Fibroblast of lung (primary cell): Measurements from ENCODE around the gene LRRC8C. TPM values are rescaled to one million over a fixed set of nuclear protein-coding genes. Genes with fewer than 3 reads are reported as not detected.

ENCODE experiments used
- DNase-seq, 2 donors: peaks; one replicate each; pipeline versions ENCODE4 v3.0.0 to v3.0.0-alpha.2; 2010; ENCODE audit warnings: low read depth in 2 of 2
- H2AFZ ChIP-seq: 2 replicates; pipeline ENCODE4 v1.5.1; 2012; ENCODE audit warnings: low read length, control low read depth, inconsistent platforms
- H3K27ac ChIP-seq: 2 replicates; pipeline ENCODE4 v1.5.1; 2011; ENCODE audit warnings: low read length, control low read depth; ENCODE audit not compliant: insufficient read depth
- H3K27me3 ChIP-seq: 2 replicates; pipeline ENCODE4 v1.5.1; 2011; ENCODE audit warnings: mild to moderate bottlenecking, low read length; ENCODE audit not compliant: control insufficient read depth, insufficient read depth
- H3K36me3 ChIP-seq: 2 replicates; pipeline ENCODE4 v1.5.1; 2011; ENCODE audit warnings: low read length; ENCODE audit not compliant: control insufficient read depth, insufficient read depth
- H3K4me1 ChIP-seq: 2 replicates; pipeline ENCODE4 v1.5.1; 2011; ENCODE audit warnings: low read length; ENCODE audit not compliant: control insufficient read depth, insufficient read depth; ENCODE audit errors: extremely low read depth
- H3K4me2 ChIP-seq: 2 replicates; pipeline ENCODE4 v1.5.1; 2011; ENCODE audit warnings: low read length, control low read depth; ENCODE audit not compliant: insufficient read depth; ENCODE audit errors: extremely low read depth
- H3K4me3 ChIP-seq, 4 experiments: fragments of 200-600 bp in 1 of 4; sonication (generic) in 1 of 4; replicated peaks in 1 of 4; 2 replicates each; pipeline ENCODE4 v1.5.1; 2011 to 2016; ENCODE audit warnings: low read length in 4 of 4, low read depth in 3 of 4, mild to moderate bottlenecking in 3 of 4, control low read depth in 2 of 4, inconsistent platforms in 1 of 4, mixed read lengths in 1 of 4; ENCODE audit not compliant: insufficient read depth in 1 of 4; ENCODE audit errors: control extremely low read depth in 1 of 4
- H3K79me2 ChIP-seq: 2 replicates; pipeline ENCODE4 v1.5.1; 2012; ENCODE audit warnings: mild to moderate bottlenecking, low read length, inconsistent platforms; ENCODE audit not compliant: control insufficient read depth, insufficient read depth
- H3K9ac ChIP-seq: 2 replicates; pipeline ENCODE4 v1.5.1; 2011; ENCODE audit warnings: mild to moderate bottlenecking, low read length, control low read depth; ENCODE audit not compliant: insufficient read depth
- H3K9me3 ChIP-seq: 2 replicates; pipeline ENCODE4 v1.5.1; 2012; ENCODE audit warnings: low read depth, low read length; ENCODE audit not compliant: control insufficient read depth, insufficient read depth
- H4K20me1 ChIP-seq: 2 replicates; pipeline ENCODE4 v1.5.1; 2011; ENCODE audit warnings: low read length; ENCODE audit not compliant: control insufficient read depth, insufficient read depth; ENCODE audit errors: extremely low read depth
- EZH2 ChIP-seq: IDR thresholded peaks from 2 replicates; pipeline ENCODE4 v1.5.1; 2012; ENCODE audit warnings: low read length, control low read depth, mild to moderate bottlenecking; ENCODE audit errors: missing control alignments
- polyA plus RNA-seq, 2 donors: library from polyadenylated mRNA; depleted of rRNA in 1 of 2; stranded (reverse) in 1 of 2; unstranded in 1 of 2; fragments of >200 nt; gene quantifications; 2 replicates each; pipeline ENCODE4 v1.2.1, GENCODE V29; 2011 to 2012; ENCODE audit warnings: missing spikeins in 1 of 2
- total RNA-seq: library from RNA; depleted of rRNA; stranded (reverse); fragments of >200 nt; gene quantifications from 2 replicates; pipeline ENCODE4 v1.2.1, GENCODE V29; 2014
- TF ChIP-seq, protein P1 (sequence below), 2 donors: IDR thresholded peaks in 1 of 2; conservative IDR thresholded peaks in 1 of 2; 1 replicate in 1 of 2; 2 replicates in 1 of 2; pipeline ENCODE4 v1.5.1; 2011 to 2012; ENCODE audit warnings: low read length in 2 of 2, control low read depth in 1 of 2, inconsistent platforms in 1 of 2, low read depth in 1 of 2, mild to moderate bottlenecking in 1 of 2

The LRRC8C gene
- total and polyA plus RNA-seq, 2 donors (not counting 1 experiment from before 2014, with no cell fraction given): 5.4 to 13.2 TPM

DNA sequence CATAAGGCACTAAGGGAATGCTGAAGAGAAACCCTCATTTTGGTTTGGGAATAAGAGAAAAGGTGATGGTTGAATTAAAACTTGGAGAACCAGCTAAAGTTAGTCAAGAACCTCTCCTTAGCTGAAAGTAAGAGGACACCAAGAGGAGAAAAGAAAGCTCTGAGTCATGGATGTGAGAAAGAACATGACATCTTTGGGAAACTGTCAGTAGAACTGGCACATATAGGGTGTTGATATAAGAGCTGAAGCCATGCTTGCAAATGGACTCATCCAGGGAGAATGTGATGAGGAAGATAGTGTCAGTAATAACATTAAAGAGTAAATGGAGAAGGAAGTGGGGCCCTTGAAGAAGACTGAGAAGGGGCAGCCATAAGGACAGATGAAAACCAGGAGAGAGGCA, 54.3 kb downstream of the LRRC8C start:
- H3K36me3 ChIP-seq: no peaks in the 10 kb centered on the region
- no peak overlapping the region for H3K4me2 ChIP-seq
- H3K9me3 ChIP-seq: no peaks in the 10 kb centered on the region
- H3K79me2 ChIP-seq: peaks cover 4% of the 10 kb centered on the region
- no peak overlapping the region for H3K9ac ChIP-seq
- no peak for TF ChIP-seq EZH2
- TF ChIP-seq, protein P1, sequence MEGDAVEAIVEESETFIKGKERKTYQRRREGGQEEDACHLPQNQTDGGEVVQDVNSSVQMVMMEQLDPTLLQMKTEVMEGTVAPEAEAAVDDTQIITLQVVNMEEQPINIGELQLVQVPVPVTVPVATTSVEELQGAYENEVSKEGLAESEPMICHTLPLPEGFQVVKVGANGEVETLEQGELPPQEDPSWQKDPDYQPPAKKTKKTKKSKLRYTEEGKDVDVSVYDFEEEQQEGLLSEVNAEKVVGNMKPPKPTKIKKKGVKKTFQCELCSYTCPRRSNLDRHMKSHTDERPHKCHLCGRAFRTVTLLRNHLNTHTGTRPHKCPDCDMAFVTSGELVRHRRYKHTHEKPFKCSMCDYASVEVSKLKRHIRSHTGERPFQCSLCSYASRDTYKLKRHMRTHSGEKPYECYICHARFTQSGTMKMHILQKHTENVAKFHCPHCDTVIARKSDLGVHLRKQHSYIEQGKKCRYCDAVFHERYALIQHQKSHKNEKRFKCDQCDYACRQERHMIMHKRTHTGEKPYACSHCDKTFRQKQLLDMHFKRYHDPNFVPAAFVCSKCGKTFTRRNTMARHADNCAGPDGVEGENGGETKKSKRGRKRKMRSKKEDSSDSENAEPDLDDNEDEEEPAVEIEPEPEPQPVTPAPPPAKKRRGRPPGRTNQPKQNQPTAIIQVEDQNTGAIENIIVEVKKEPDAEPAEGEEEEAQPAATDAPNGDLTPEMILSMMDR (conservative IDR thresholded peaks at IDR 0.05 in 1 of 2, IDR thresholded peaks at IDR 0.05 in 1 of 2; ENCODE audit: low read depth in 1 of 2, low read length in 2 of 2): no peak
- H2AFZ ChIP-seq: no peak overlapping the region
- no peaks in the 10 kb centered on the region for H3K27me3 ChIP-seq
- DNase-seq: peak in 1 of 2 donors; percentile 10
- no peak overlapping the region for H3K27ac ChIP-seq
- H4K20me1 ChIP-seq: no peaks in the 10 kb centered on the region
- no peak overlapping the region for H3K4me3 ChIP-seq
- H3K4me1 ChIP-seq: no peaks in the 10 kb centered on the region

DNA sequence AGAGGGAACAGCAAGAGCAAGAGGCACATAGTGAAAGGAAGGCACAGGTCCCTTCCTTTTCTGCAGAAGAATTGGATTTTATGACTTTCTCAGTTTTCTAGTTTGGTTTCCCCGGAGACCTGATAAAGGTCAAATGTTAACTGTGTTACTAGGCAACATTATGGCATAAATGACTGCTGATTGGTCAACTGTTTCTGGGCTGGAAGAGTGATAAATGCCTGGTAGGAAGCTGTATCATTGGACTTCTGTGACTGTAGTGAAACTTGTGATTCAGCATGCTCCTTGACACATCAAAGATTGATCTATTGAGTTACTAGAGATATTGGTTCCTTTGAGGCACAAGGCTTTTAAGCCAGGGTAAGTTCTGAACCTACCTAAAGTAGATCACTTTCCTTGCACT, 55.7 kb downstream of the LRRC8C start:
- H4K20me1 ChIP-seq: no peaks in the 10 kb centered on the region
- H3K9me3 ChIP-seq: no peaks in the 10 kb centered on the region
- no peak overlapping the region for H2AFZ ChIP-seq
- peaks cover 3% of the 10 kb centered on the region for H3K79me2 ChIP-seq
- no peaks in the 10 kb centered on the region for H3K4me1 ChIP-seq
- H3K36me3 ChIP-seq: no peaks in the 10 kb centered on the region
- no peak overlapping the region for H3K9ac ChIP-seq
- no peak overlapping the region for H3K4me2 ChIP-seq
- no peaks in the 10 kb centered on the region for H3K27me3 ChIP-seq
- no peak overlapping the region for H3K4me3 ChIP-seq
- TF ChIP-seq, protein P1 (conservative IDR thresholded peaks at IDR 0.05 in 1 of 2, IDR thresholded peaks at IDR 0.05 in 1 of 2; ENCODE audit: low read depth in 1 of 2, low read length in 2 of 2): no peak
- no peak for TF ChIP-seq EZH2
- no peak for DNase-seq
- no peak overlapping the region for H3K27ac ChIP-seq

GRCh38 chr1:89689234-89689633, 56.3 kb downstream of the LRRC8C start:
- H3K4me2 ChIP-seq: no peak overlapping the region
- no peak overlapping the region for H3K9ac ChIP-seq
- peaks cover 3% of the 10 kb centered on the region for H3K79me2 ChIP-seq
- no peak for DNase-seq
- no peaks in the 10 kb centered on the region for H3K4me1 ChIP-seq
- H3K36me3 ChIP-seq: no peaks in the 10 kb centered on the region
- no peak overlapping the region for H2AFZ ChIP-seq
- H3K4me3 ChIP-seq: no peak overlapping the region
- H3K27me3 ChIP-seq: no peaks in the 10 kb centered on the region
- TF ChIP-seq, protein P1 (conservative IDR thresholded peaks at IDR 0.05 in 1 of 2, IDR thresholded peaks at IDR 0.05 in 1 of 2; ENCODE audit: low read depth in 1 of 2, low read length in 2 of 2): no peak
- no peak for TF ChIP-seq EZH2
- H3K9me3 ChIP-seq: no peaks in the 10 kb centered on the region
- H4K20me1 ChIP-seq: no peaks in the 10 kb centered on the region
- H3K27ac ChIP-seq: no peak overlapping the region
